SK-N-SH (cell line): ENCODE data around the gene FGF8. TPM values are rescaled to one million over a fixed set of nuclear protein-coding genes. Genes with fewer than 3 reads are reported as not detected.

ENCODE experiments used
- CTCF ChIA-PET: fragments of 300-600, 350-600 bp; formaldehyde crosslinking; extraction: SDS; loops from one replicate; lab custom pipeline; 2021; lab: Yijun Ruan, JAX
- POLR2A ChIA-PET: fragments of 350-600 bp; sonication (Branson Sonifier 250); formaldehyde crosslinking; extraction: SDS; loops from one replicate; lab custom pipeline; 2020; ENCODE audit warnings: antibody characterized with exemption, inconsistent platforms; lab: Yijun Ruan, JAX
- DNase-seq: peaks from one replicate; pipeline ENCODE4 v3.0.0; 2012
- H2AFZ ChIP-seq: fragments of 200-600 bp; sonication (generic); 2 replicates; pipeline ENCODE4 v1.8.1; 2016; ENCODE audit warnings: antibody characterized with exemption, mild to moderate bottlenecking, low read depth
- H3F3A ChIP-seq: fragments of 200-600 bp; sonication (generic); replicated peaks from 2 replicates; pipeline ENCODE3; 2016; ENCODE audit warnings: antibody characterized with exemption, mild to moderate bottlenecking; ENCODE audit not compliant: insufficient read depth
- H3K27ac ChIP-seq, 2 experiments: fragments of 200-500 bp in 1 of 2; fragments of 200-600 bp in 1 of 2; sonication (Bioruptor generic) in 1 of 2; sonication (generic), shearing (Covaris generic) in 1 of 2; 2 replicates each; pipeline versions ENCODE4 v1.5.1 to v1.6.1; 2014 to 2016; ENCODE audit warnings: low read depth in 2 of 2, inconsistent platforms in 1 of 2, low read length in 1 of 2, mild to moderate bottlenecking in 1 of 2, mixed read lengths in 1 of 2
- H3K27me3 ChIP-seq: fragments of 200-600 bp; sonication (generic), shearing (Covaris generic); 2 replicates; pipeline ENCODE4 v1.6.1; 2016; ENCODE audit warnings: mixed run types; ENCODE audit not compliant: insufficient read depth
- H3K36me3 ChIP-seq, 2 experiments: fragments of 200-500 bp in 1 of 2; fragments of 200-600 bp in 1 of 2; sonication (Bioruptor generic) in 1 of 2; sonication (generic) in 1 of 2; replicated peaks in 1 of 2; 2 replicates each; pipeline versions ENCODE3 to v1.5.1; 2014 to 2016; ENCODE audit warnings: low read length in 1 of 2, mild to moderate bottlenecking in 1 of 2; ENCODE audit not compliant: insufficient read depth in 2 of 2, control insufficient read depth in 1 of 2
- H3K4me1 ChIP-seq, 2 experiments: fragments of 200-500 bp in 1 of 2; fragments of 200-600 bp in 1 of 2; sonication (Bioruptor generic) in 1 of 2; sonication (generic), shearing (Covaris generic) in 1 of 2; 2 replicates each; pipeline versions ENCODE4 v1.5.1 to v1.6.1; 2014 to 2016; ENCODE audit warnings: low read depth in 1 of 2, low read length in 1 of 2, mixed run types in 1 of 2; ENCODE audit not compliant: insufficient read depth in 2 of 2, control insufficient read depth in 1 of 2
- H3K4me2 ChIP-seq: fragments of 200-600 bp; sonication (generic), shearing (Covaris generic); 2 replicates; pipeline ENCODE4 v1.6.1; 2017; ENCODE audit warnings: mixed run types
- H3K4me3 ChIP-seq, 2 experiments: fragments of 200-500 bp in 1 of 2; fragments of 200-600 bp in 1 of 2; sonication (Bioruptor generic) in 1 of 2; sonication (generic), shearing (Covaris generic) in 1 of 2; 2 replicates each; pipeline versions ENCODE4 v1.5.1 to v1.8.1; 2014 to 2016; ENCODE audit warnings: low read depth in 2 of 2, inconsistent platforms in 1 of 2, low read length in 1 of 2, mild to moderate bottlenecking in 1 of 2, mixed read lengths in 1 of 2, moderate library complexity in 1 of 2
- H3K79me2 ChIP-seq: fragments of 200-600 bp; sonication (generic); 2 replicates; pipeline ENCODE4 v1.8.1; 2017; ENCODE audit warnings: mild to moderate bottlenecking; ENCODE audit not compliant: insufficient read depth
- H3K9ac ChIP-seq: fragments of 200-600 bp; sonication (generic); 2 replicates; pipeline ENCODE4 v1.6.1; 2017; ENCODE audit warnings: mixed run types
- H3K9me2 ChIP-seq: fragments of 200-600 bp; sonication (generic); 2 replicates; pipeline ENCODE4 v1.6.1; 2017; ENCODE audit warnings: mixed run types
- H3K9me3 ChIP-seq: fragments of 200-600 bp; sonication (generic); 2 replicates; pipeline ENCODE4 v1.6.1; 2017; ENCODE audit warnings: mixed run types, mild to moderate bottlenecking, moderate library complexity
- H4K20me1 ChIP-seq: fragments of 200-600 bp; sonication (generic); 2 replicates; pipeline ENCODE4 v1.6.1; 2017; ENCODE audit warnings: mild to moderate bottlenecking, mixed run types; ENCODE audit not compliant: insufficient read depth
- CHD2 ChIP-seq: fragments of 150-350 bp; IDR thresholded peaks from 2 replicates; pipeline ENCODE4 v1.6.1; 2018; ENCODE audit warnings: low read length; ENCODE audit not compliant: partially characterized antibody
- FOXJ3 ChIP-seq: sonication (generic); formaldehyde crosslinking; IDR thresholded peaks from 2 replicates; pipeline ENCODE4 v1.5.1; 2020; ENCODE audit warnings: mild to moderate bottlenecking, missing genetic modification reagents
- FOXM1 ChIP-seq: IDR thresholded peaks from 2 replicates; pipeline ENCODE4 v1.4.0; 2012; ENCODE audit warnings: low read depth, mild to moderate bottlenecking
- GATA2 ChIP-seq: sonication (generic); formaldehyde crosslinking; IDR thresholded peaks from 2 replicates; pipeline ENCODE4 v1.5.0; 2020; ENCODE audit warnings: mild to moderate bottlenecking, missing genetic modification reagents
- JUND ChIP-seq: IDR thresholded peaks from 2 replicates; pipeline ENCODE4 v1.4.0; 2012
- MEF2A ChIP-seq: IDR thresholded peaks from 2 replicates; pipeline ENCODE4 v1.4.0; 2012; ENCODE audit warnings: low read depth, borderline replicate concordance
- MXI1 ChIP-seq: IDR thresholded peaks from 2 replicates; pipeline ENCODE4 v1.6.1; 2012; ENCODE audit warnings: mild to moderate bottlenecking, low read depth, low read length, improper control_type of control experiment
- NRF1 ChIP-seq: IDR thresholded peaks from 2 replicates; pipeline ENCODE4 v1.6.1; 2012; ENCODE audit warnings: low read depth, mild to moderate bottlenecking, low read length
- POLR2AphosphoS5 ChIP-seq: IDR thresholded peaks from 2 replicates; pipeline ENCODE4 v1.6.1; 2012; ENCODE audit warnings: low read depth, low read length
- RCOR1 ChIP-seq: fragments of 150-350 bp; IDR thresholded peaks from 2 replicates; pipeline ENCODE4 v1.6.1; 2017; ENCODE audit warnings: antibody characterized with exemption, low read length
- RXRA ChIP-seq: IDR thresholded peaks from 2 replicates; pipeline ENCODE4 v1.4.0; 2012; ENCODE audit warnings: low read depth, mild to moderate bottlenecking, borderline replicate concordance
- SIN3A ChIP-seq: IDR thresholded peaks from 2 replicates; pipeline ENCODE4 v1.6.1; 2012; ENCODE audit warnings: low read depth, mild to moderate bottlenecking, low read length, moderate library complexity, borderline replicate concordance
- TAF1 ChIP-seq: IDR thresholded peaks from 2 replicates; pipeline ENCODE4 v1.6.1; 2012; ENCODE audit warnings: low read depth, mild to moderate bottlenecking, low read length, moderate library complexity, borderline replicate concordance
- TEAD4 ChIP-seq: IDR thresholded peaks from 2 replicates; pipeline ENCODE4 v1.4.0; 2012; ENCODE audit warnings: mild to moderate bottlenecking, borderline replicate concordance; ENCODE audit not compliant: insufficient read depth
- YY1 ChIP-seq: IDR thresholded peaks from 2 replicates; pipeline ENCODE4 v1.4.0; 2012; ENCODE audit warnings: low read depth, mild to moderate bottlenecking
- WGBS: methylation state at CpG from one replicate; pipeline ENCODE4 v1.1.6; 2017; ENCODE audit warnings: low lambda C conversion rate; 5-methylcytosine and 5-hydroxymethylcytosine counted together
- polyA plus RNA-seq, 3 experiments: library from polyadenylated mRNA; depleted of rRNA; stranded (reverse); fragments of >200 nt; gene quantifications; 2 replicates each; pipeline ENCODE4 v1.2.3, GENCODE V29; 2012
- TF ChIP-seq, protein P1 (sequence below): IDR thresholded peaks from 2 replicates; pipeline ENCODE4 v1.4.0; 2012; ENCODE audit warnings: low read depth, borderline replicate concordance
- TF ChIP-seq, protein P2 (sequence below): IDR thresholded peaks from 2 replicates; pipeline ENCODE4 v1.6.1; 2012; ENCODE audit warnings: mild to moderate bottlenecking, low read depth, low read length, moderate library complexity
- TF ChIP-seq, protein P3 (sequence below): IDR thresholded peaks from 2 replicates; pipeline ENCODE4 v1.4.0; 2012; ENCODE audit warnings: low read depth
- TF ChIP-seq, protein P4 (sequence below): fragments of 150-350 bp; IDR thresholded peaks from 2 replicates; pipeline ENCODE4 v1.6.1; 2016; ENCODE audit warnings: mild to moderate bottlenecking, low read depth, low read length
- TF ChIP-seq, protein P5 (sequence below): fragments of 150-350 bp; IDR thresholded peaks from 2 replicates; pipeline ENCODE4 v1.6.1; 2017; ENCODE audit warnings: antibody characterized with exemption, low read length, low read depth, borderline replicate concordance

FGF8 gene
- polyA plus RNA-seq, 1 of the 3 experiments (the other 2 are of a cell fraction): not detected

DNA sequence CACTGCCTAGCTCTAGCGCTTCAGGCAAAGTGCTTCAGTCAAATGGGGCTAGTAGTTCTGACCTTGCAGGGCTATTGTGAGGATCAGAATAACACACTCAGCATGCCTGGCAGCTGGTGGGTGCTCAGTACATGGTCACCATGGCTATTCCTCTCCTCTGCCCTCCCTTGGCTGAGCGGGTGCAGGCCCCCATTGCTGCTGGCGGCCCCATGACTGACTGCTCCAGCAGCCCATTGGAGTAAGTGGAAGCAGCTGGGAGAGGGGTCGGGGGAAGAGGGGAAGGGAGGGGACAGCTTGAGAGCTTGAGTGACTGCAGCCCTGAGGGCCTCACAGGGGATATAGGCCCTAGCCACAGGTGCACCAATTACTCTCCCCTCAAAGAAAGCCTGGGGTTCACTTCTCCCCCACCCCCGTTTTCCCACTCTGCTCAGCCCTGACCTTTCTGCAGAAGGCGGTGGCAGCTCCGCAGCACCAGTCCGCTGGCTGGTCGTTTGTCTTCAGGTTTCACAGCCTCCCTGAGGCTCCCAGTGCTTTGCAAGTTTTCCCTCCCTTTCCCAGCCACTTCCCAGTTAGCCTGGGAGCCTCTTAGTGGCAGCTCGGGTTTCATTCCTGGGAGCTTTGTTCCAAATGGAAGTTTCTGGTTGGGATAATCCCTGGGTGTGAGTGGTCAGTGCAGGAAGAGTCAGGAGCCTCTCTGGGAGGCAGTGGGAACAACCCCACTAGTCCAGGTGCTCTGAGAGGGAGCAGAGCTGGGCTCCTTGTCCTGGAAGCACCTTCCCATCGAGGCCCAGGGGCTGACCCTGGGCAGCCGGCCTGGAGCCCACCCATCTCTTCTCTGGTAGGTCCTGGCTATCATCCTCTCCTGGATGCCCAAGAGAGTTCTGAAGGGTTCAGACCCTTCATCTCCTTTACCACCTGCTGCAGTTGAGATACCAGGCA, 16.3 kb downstream of the FGF8 start:
- H3K4me3 ChIP-seq: no peak overlapping the region
- ChIA-PET POLR2A (no interaction called here), CTCF (interaction anchor here (0.6 to 3.3 kb wide), 7 partner anchors 10 to 1541 kb away, joined by 3 to 12 read pairs (median 4); no protein-coding TSS in a partner anchor)
- H3K9me2 ChIP-seq: no peaks in the 10 kb centered on the region
- 65% methylated on average over 9 of the region's 12 CpGs for WGBS
- H3K36me3 ChIP-seq: no peaks in the 10 kb centered on the region
- H3K79me2 ChIP-seq: no peaks in the 10 kb centered on the region
- H3K9me3 ChIP-seq: no peaks in the 10 kb centered on the region
- no peaks in the 10 kb centered on the region for H4K20me1 ChIP-seq
- no peaks in the 10 kb centered on the region for H3F3A ChIP-seq
- H3K4me1 ChIP-seq: no peaks in the 10 kb centered on the region; a peak in 1 of 4 replicates
- H3K27ac ChIP-seq: no peak overlapping the region
- no peak overlapping the region for H3K4me2 ChIP-seq
- no peak overlapping the region for H3K9ac ChIP-seq
- H2AFZ ChIP-seq: no peak overlapping the region
- TF ChIP-seq, protein P1, sequence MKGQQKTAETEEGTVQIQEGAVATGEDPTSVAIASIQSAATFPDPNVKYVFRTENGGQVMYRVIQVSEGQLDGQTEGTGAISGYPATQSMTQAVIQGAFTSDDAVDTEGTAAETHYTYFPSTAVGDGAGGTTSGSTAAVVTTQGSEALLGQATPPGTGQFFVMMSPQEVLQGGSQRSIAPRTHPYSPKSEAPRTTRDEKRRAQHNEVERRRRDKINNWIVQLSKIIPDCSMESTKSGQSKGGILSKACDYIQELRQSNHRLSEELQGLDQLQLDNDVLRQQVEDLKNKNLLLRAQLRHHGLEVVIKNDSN: no peak
- TF ChIP-seq, protein P2, sequence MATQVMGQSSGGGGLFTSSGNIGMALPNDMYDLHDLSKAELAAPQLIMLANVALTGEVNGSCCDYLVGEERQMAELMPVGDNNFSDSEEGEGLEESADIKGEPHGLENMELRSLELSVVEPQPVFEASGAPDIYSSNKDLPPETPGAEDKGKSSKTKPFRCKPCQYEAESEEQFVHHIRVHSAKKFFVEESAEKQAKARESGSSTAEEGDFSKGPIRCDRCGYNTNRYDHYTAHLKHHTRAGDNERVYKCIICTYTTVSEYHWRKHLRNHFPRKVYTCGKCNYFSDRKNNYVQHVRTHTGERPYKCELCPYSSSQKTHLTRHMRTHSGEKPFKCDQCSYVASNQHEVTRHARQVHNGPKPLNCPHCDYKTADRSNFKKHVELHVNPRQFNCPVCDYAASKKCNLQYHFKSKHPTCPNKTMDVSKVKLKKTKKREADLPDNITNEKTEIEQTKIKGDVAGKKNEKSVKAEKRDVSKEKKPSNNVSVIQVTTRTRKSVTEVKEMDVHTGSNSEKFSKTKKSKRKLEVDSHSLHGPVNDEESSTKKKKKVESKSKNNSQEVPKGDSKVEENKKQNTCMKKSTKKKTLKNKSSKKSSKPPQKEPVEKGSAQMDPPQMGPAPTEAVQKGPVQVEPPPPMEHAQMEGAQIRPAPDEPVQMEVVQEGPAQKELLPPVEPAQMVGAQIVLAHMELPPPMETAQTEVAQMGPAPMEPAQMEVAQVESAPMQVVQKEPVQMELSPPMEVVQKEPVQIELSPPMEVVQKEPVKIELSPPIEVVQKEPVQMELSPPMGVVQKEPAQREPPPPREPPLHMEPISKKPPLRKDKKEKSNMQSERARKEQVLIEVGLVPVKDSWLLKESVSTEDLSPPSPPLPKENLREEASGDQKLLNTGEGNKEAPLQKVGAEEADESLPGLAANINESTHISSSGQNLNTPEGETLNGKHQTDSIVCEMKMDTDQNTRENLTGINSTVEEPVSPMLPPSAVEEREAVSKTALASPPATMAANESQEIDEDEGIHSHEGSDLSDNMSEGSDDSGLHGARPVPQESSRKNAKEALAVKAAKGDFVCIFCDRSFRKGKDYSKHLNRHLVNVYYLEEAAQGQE: no peak
- TF ChIP-seq YY1 (no peak), TAF1 (no peak), FOXJ3 (no peak), TEAD4 (no peak), JUND (no peak), MEF2A (no peak), GATA2 (no peak), CHD2 (no peak), MXI1 (no peak), SIN3A (no peak), FOXM1 (no peak), RCOR1 (no peak), NRF1 (no peak), POLR2AphosphoS5 (no peak), RXRA (no peak)
- TF ChIP-seq, protein P3, sequence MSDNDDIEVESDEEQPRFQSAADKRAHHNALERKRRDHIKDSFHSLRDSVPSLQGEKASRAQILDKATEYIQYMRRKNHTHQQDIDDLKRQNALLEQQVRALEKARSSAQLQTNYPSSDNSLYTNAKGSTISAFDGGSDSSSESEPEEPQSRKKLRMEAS: no peak
- TF ChIP-seq, protein P4, sequence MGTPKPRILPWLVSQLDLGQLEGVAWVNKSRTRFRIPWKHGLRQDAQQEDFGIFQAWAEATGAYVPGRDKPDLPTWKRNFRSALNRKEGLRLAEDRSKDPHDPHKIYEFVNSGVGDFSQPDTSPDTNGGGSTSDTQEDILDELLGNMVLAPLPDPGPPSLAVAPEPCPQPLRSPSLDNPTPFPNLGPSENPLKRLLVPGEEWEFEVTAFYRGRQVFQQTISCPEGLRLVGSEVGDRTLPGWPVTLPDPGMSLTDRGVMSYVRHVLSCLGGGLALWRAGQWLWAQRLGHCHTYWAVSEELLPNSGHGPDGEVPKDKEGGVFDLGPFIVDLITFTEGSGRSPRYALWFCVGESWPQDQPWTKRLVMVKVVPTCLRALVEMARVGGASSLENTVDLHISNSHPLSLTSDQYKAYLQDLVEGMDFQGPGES: no peak
- TF ChIP-seq, protein P5, sequence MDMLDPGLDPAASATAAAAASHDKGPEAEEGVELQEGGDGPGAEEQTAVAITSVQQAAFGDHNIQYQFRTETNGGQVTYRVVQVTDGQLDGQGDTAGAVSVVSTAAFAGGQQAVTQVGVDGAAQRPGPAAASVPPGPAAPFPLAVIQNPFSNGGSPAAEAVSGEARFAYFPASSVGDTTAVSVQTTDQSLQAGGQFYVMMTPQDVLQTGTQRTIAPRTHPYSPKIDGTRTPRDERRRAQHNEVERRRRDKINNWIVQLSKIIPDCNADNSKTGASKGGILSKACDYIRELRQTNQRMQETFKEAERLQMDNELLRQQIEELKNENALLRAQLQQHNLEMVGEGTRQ: no peak
- TF ChIP-seq, all 33 proteins: peak for 0
- peaks cover 2% of the 10 kb centered on the region; the same call in 1 of the 2 replicates for H3K27me3 ChIP-seq
- DNase-seq: peak; percentile 35
